Lung (tissue), 12 donors: ENCODE measurements around the gene DUOX1. TPM values are rescaled to one million over a fixed set of nuclear protein-coding genes. Genes with fewer than 3 reads are reported as not detected.

Experiments
- ATAC-seq: fragments of 200-7000 bp; cut with Tn5 transposase; one replicate; pipeline ENCODE4 v1.9.1; 2020; ENCODE audit warnings: moderate number of reproducible peaks; ENCODE audit not compliant: insufficient read depth, low FRiP score
- DNase-seq, 3 donors: peaks; one replicate each; pipeline ENCODE4 v3.0.0-alpha.2; 2013 to 2017
- H3K27ac ChIP-seq, 2 donors: one replicate each; pipeline ENCODE4 v1.5.1; 2013; ENCODE audit warnings: mild to moderate bottlenecking in 2 of 2, moderate library complexity in 2 of 2, control low read depth in 1 of 2, inconsistent platforms in 1 of 2, low read depth in 1 of 2, low read length in 1 of 2
- H3K27me3 ChIP-seq, 3 donors: one replicate each; pipeline ENCODE4 v1.5.1; 2013; ENCODE audit warnings: low read length in 2 of 3; ENCODE audit not compliant: control insufficient read depth in 3 of 3, insufficient read depth in 3 of 3
- H3K36me3 ChIP-seq, 4 donors: one replicate each; pipeline ENCODE4 v1.5.1; 2013; ENCODE audit warnings: low read length in 4 of 4, mild to moderate bottlenecking in 1 of 4, moderate library complexity in 1 of 4; ENCODE audit not compliant: control insufficient read depth in 4 of 4, insufficient read depth in 4 of 4
- H3K4me1 ChIP-seq, 5 donors: one replicate each; pipeline ENCODE4 v1.5.1; 2013; ENCODE audit warnings: low read length in 5 of 5, mild to moderate bottlenecking in 2 of 5, moderate library complexity in 1 of 5; ENCODE audit not compliant: control insufficient read depth in 5 of 5, insufficient read depth in 5 of 5
- H3K4me3 ChIP-seq: one replicate; pipeline ENCODE4 v1.5.1; 2013; ENCODE audit warnings: mild to moderate bottlenecking, control low read depth, moderate library complexity
- H3K9ac ChIP-seq, 2 donors: one replicate each; pipeline ENCODE4 v1.5.1; 2013; ENCODE audit warnings: low read length in 2 of 2, control low read depth in 1 of 2; ENCODE audit not compliant: insufficient read depth in 1 of 2
- H3K9me3 ChIP-seq, 4 donors: one replicate each; pipeline ENCODE4 v1.5.1; 2013; ENCODE audit warnings: low read length in 3 of 4, mild to moderate bottlenecking in 1 of 4, moderate library complexity in 1 of 4; ENCODE audit not compliant: control insufficient read depth in 4 of 4, insufficient read depth in 3 of 4
- WGBS, 2 donors: extraction: QIAGEN DNeasy Blood & Tissue Kit; methylation state at CpG; one replicate each; pipeline ENCODE4 v1.1.7; 2013; 5-methylcytosine and 5-hydroxymethylcytosine counted together
- polyA plus RNA-seq, 2 donors: library from polyadenylated mRNA; stranded (reverse); fragments of 200-250 nt; gene quantifications; one replicate each; pipeline ENCODE4 v1.2.1, GENCODE V29; 2013
- total RNA-seq, 2 donors: library from RNA; depleted of rRNA in 1 of 2; stranded (reverse); fragments of >200 nt in 1 of 2; gene quantifications; one replicate each; pipeline ENCODE4 v1.2.1, GENCODE V29; 2014 to 2021
- TF ChIP-seq, protein P1 (sequence below): IDR thresholded peaks from 2 replicates; pipeline ENCODE4 v1.5.1; 2012; ENCODE audit warnings: mild to moderate bottlenecking; ENCODE audit errors: control extremely low read depth, extremely low read depth
- donor health status: control.
- donor health status: control.
- donor health status: Bipolar disorder and iron deficiency.
- donor health status: healthy.
- donor health status: DM: yes; HTN: yes; CAD: no.

DUOX1 gene
- total and polyA plus RNA-seq, 4 donors, result 61.7 to 363 (median 115) TPM

DNA sequence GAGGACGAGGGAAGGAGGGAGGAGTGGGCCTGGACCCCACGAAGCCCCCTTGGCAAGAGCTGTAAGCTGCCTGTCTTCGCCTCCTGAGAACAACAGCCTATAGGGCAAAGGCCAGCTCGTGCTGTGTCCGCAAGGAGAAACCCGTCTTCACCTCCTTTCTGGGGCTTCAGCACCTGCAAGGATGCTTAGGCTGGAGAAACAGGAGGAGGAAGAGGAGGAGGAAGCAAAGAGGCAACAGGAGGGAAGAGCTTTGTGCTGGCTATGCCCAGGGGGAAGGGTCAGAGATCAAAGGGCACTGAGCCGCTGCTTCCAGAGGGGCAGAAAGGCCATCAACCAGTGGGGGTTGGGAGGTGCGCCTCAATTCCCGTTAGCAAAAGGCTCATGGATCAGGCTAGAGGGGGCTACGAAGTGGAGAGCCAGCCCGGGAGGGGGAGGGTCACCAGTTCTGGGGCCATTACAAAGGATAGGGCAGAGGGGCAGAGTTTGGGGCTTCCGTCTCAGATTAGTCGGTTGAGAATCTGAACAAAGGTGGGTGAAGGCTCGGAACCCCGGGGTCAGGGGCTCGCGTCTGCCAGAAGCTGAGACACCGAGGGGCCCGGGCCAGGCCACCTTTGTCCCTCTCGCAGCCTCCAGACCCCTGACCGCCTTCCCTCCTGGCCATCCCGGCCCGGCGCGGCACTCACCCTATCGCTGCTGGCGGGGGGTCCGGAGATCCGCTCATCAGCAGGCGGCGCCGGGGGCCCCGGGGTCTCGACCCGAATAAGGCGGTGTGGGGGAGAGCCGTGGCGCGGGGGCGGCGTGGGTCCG is 57.2 kb downstream of the DUOX1 start:
- Histone ChIP-seq H3K27ac (peak overlapping the region in 1 of 2 donors; percentile 50), H3K9ac (peak overlapping the region in 1 of 2 donors; percentile 38), H3K36me3 (no peaks in the 10 kb centered on the region), H3K27me3 (no peaks in the 10 kb centered on the region), H3K4me3 (peak overlapping the region; percentile 18), H3K9me3 (no peaks in the 10 kb centered on the region), H3K4me1 (peaks cover 3 to 42% (median 10%) of the 10 kb centered on the region in 5 donors)
- WGBS, 2 donors, result 16 to 19% methylated on average over 39 to 42 of the region's 42 CpGs
- DNase-seq (no peak), ATAC-seq (no peak)
- TF ChIP-seq, protein P1, sequence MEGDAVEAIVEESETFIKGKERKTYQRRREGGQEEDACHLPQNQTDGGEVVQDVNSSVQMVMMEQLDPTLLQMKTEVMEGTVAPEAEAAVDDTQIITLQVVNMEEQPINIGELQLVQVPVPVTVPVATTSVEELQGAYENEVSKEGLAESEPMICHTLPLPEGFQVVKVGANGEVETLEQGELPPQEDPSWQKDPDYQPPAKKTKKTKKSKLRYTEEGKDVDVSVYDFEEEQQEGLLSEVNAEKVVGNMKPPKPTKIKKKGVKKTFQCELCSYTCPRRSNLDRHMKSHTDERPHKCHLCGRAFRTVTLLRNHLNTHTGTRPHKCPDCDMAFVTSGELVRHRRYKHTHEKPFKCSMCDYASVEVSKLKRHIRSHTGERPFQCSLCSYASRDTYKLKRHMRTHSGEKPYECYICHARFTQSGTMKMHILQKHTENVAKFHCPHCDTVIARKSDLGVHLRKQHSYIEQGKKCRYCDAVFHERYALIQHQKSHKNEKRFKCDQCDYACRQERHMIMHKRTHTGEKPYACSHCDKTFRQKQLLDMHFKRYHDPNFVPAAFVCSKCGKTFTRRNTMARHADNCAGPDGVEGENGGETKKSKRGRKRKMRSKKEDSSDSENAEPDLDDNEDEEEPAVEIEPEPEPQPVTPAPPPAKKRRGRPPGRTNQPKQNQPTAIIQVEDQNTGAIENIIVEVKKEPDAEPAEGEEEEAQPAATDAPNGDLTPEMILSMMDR, result no peak

DNA sequence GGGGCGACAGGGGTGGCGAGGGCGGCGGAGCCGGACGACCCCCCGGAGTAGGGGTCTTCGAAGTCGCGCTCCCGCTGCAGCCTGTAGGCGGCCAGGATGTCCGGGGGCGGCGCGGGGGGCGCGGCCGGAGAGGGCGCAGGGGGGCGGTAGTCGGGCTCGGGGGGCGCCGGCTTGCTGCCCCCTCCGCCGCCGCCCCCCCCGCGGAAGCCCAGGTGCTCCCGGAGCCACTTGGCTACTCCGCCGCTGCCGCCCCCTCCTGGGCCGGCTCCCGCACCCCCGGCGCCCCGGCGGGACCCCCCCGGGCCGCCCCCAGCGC is 57.7 kb downstream of the DUOX1 start:
- Histone ChIP-seq H3K4me3 (no peak overlapping the region), H3K27ac (peak overlapping the region in 1 of 2 donors; percentile 50), H3K9ac (no peak overlapping the region), H3K9me3 (no peaks in the 10 kb centered on the region), H3K4me1 (peaks cover 3 to 40% (median 10%) of the 10 kb centered on the region in 5 donors), H3K27me3 (no peaks in the 10 kb centered on the region), H3K36me3 (no peaks in the 10 kb centered on the region)
- WGBS, 2 donors, result 1% methylated on average over 19 to 43 of the region's 43 CpGs
- TF ChIP-seq, protein P1, result no peak
- ATAC-seq, result no peak
- DNase-seq, result no peak

DNA sequence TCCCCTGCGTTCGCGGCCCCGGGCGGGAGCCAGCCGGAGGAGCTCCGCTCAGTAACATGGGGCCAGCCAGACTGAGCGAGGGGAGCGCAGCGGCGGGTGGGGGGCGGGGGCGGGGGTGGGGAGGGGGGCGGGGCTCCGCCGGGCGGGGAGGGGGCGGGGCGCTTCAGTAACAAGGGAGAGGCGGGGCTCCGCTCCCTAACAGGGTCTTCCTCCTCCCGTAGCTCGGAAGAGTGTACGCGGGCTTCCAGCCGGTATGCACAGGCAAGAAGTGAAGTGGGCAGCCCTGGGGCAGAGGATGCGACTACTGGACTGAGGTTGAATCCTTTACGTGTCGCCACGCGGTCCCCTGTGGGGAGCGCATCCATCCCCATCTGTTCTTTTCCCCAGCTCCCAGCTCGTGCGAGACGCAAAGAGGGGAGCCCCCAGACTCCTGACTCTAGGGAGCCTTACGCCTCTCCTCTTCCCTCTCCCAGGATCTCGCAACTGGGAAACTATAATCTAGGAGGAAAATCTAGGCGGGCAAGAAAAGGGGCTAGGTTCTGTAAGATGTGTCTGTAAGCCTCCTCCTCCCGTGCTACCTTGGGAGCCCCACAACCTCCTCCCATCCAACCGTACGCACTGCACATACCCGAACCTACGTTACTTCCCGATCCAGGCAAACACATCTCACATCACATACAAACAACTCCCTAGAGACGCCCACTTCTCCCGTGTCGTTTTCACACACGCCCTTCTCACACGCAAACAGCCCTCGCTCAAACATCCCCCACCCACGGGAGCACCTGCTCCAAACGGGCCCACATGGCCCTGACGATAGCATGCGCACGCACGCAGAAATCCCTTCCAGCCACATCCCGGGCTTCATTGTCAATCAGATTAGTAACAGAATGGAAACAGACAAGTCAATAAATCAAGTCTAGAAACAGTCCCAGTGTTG is 58.4 kb downstream of the DUOX1 start, which contains the start of gene SHF:
TSS of gene SHF (minus strand) at position 73 of the 937 bp plus-strand sequence. CDS start at position 58, 15 bp downstream.
- Histone ChIP-seq H3K27ac (peak within 1 kb of the TSS in 1 of 2 donors; percentile 50), H3K9me3 (no peaks in the 10 kb centered on the region), H3K9ac (peak within 1 kb of the TSS in 1 of 2 donors; percentile 81), H3K4me1 (peaks cover 3 to 40% (median 10%) of the 10 kb centered on the region in 5 donors), H3K27me3 (no peaks in the 10 kb centered on the region), H3K4me3 (peak within 1 kb of the TSS; percentile 56), H3K36me3 (no peaks in the 10 kb centered on the region)
- 1% methylated on average over 35 to 51 of the region's 57 CpGs for WGBS, 2 donors
- TF ChIP-seq, protein P1, result no peak
- DNase-seq (peak; percentile 80 to 92 (median 87)), ATAC-seq (peak; percentile 21)
